ENCODE measurements around the gene GLRX2. TPM values are rescaled to one million over a fixed set of nuclear protein-coding genes. Genes with fewer than 3 reads are reported as not detected.
A peak's percentile ranks its signal among the peaks of the same experiment; 100 is the strongest.

GLRX2 gene, protein sequence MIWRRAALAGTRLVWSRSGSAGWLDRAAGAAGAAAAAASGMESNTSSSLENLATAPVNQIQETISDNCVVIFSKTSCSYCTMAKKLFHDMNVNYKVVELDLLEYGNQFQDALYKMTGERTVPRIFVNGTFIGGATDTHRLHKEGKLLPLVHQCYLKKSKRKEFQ
- 3.3 and 15.9 TPM in 2 replicates for total RNA-seq
- 27.2 and 28.6 TPM in 2 replicates for polyA plus RNA-seq
- polyA plus RNA-seq (2012) = 30.4 and 32.4 TPM in 2 replicates
- polyA minus RNA-seq (ENCODE audit: low replicate concordance) = 0.47 and 0.67 TPM in 2 replicates

DNA sequence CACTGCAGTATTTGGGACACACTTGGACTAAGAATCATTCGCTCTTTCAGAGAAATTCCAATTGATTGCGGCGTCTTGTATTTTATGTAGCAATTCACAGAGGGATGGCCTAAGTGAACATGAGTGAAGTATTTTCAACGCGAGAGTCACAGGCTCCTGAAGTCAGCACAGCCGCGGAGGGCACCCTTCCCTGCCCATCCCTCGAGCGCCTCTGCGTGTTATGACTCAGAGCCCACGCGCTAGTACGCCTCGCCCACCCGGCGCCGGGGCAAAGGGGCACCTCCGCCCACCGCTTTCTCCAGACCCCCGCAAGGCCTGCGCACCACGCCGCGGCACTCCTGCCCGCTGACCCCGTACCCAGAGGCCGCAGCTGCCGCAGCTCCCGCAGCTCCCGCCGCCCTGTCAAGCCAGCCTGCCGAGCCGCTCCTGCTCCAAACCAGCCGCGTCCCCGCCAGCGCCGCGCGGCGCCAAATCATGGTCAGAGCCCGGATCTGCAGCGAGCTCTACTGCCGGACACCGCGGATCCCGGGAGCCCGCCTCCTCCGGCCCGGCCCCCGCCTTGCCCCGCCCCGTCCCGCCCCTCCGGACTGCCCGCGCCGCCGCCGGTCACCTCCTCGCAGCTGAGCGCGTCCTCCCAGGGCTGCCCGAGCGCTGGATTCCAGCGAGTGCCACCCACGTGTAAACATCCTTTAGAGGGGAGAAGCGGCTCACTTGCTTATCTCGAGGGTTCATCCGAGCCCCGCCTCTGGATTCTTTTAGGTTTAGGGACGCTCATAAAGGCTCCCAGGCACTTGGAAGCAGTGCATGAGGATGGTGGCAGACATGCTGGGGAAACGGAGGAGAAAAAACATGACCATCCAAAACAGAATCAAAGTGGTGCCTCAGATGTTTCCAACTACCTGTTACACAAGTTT lies at the start of gene GLRX2:
GLRX2 (minus strand) TSS at position 508 of the 914 bp plus-strand sequence; CDS start at position 476, 32 bp downstream.
- peaks cover 28% of the 10 kb centered on the region for H3K79me2 ChIP-seq (ENCODE audit: control insufficient read depth, insufficient read depth, low read length)
- no peaks in the 10 kb centered on the region for H3K36me3 ChIP-seq (ENCODE audit: control insufficient read depth, insufficient read depth, low read length)
- no peaks in the 10 kb centered on the region for H3K9me3 ChIP-seq (ENCODE audit: control insufficient read depth, insufficient read depth, low read depth, low read length)
- H3K27ac ChIP-seq (ENCODE audit: insufficient read depth, low read length) = peak within 1 kb of the TSS; percentile 90
- H3K27me3 ChIP-seq (ENCODE audit: control insufficient read depth, insufficient read depth, low read length) = no peaks in the 10 kb centered on the region
- peaks cover 3% of the 10 kb centered on the region for H3K4me1 ChIP-seq (ENCODE audit: control insufficient read depth, extremely low read depth, insufficient read depth, low read length)
- peak within 1 kb of the TSS; percentile 81 for H3K9ac ChIP-seq (ENCODE audit: insufficient read depth, low read length)
- H3K4me3 ChIP-seq (replicated peaks in 1 of 4; ENCODE audit: control extremely low read depth in 1 of 4, insufficient read depth in 1 of 4, low read depth in 3 of 4, low read length in 4 of 4) = peak within 1 kb of the TSS; percentile 78 to 87 (median 84)
- peak; percentile 83 to 92 for DNase-seq (ENCODE audit: low read depth in 2 of 2)
- TF ChIP-seq EZH2 (IDR thresholded peaks at IDR 0.05; ENCODE audit: low read length, missing control alignments) = no peak
- TF ChIP-seq, protein P1, sequence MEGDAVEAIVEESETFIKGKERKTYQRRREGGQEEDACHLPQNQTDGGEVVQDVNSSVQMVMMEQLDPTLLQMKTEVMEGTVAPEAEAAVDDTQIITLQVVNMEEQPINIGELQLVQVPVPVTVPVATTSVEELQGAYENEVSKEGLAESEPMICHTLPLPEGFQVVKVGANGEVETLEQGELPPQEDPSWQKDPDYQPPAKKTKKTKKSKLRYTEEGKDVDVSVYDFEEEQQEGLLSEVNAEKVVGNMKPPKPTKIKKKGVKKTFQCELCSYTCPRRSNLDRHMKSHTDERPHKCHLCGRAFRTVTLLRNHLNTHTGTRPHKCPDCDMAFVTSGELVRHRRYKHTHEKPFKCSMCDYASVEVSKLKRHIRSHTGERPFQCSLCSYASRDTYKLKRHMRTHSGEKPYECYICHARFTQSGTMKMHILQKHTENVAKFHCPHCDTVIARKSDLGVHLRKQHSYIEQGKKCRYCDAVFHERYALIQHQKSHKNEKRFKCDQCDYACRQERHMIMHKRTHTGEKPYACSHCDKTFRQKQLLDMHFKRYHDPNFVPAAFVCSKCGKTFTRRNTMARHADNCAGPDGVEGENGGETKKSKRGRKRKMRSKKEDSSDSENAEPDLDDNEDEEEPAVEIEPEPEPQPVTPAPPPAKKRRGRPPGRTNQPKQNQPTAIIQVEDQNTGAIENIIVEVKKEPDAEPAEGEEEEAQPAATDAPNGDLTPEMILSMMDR (conservative IDR thresholded peaks at IDR 0.05 in 1 of 2, IDR thresholded peaks at IDR 0.05 in 1 of 2; ENCODE audit: low read depth in 1 of 2, low read length in 2 of 2) = no peak
- H3K4me2 ChIP-seq (ENCODE audit: extremely low read depth, insufficient read depth, low read length) = peak within 1 kb of the TSS; percentile 98
- H4K20me1 ChIP-seq (ENCODE audit: control insufficient read depth, extremely low read depth, insufficient read depth, low read length) = no peaks in the 10 kb centered on the region
- H2AFZ ChIP-seq (ENCODE audit: low read length) = peak within 1 kb of the TSS; percentile 84

DNA sequence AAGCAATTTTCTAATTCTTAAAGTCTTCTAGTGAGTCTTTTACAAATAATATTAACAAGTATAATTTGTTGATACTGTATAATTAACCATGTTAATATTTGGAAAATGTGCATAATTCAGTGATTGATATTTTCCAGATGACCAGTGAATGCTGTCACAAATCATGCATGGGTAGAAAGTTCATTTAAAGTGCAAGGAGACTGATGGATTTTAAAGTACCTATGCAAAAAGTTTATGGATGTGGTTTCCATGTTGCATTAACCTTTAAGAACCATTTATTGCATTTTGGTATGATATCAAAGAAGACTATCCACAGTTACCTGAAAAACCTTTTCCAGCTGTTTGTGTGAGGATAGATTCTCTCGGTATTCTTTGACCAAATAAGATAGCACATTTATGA lies 39.8 kb upstream of the GLRX2 start:
- Histone ChIP-seq H3K9ac (ENCODE audit: insufficient read depth, low read length) (no peak overlapping the region), H3K4me3 (replicated peaks in 1 of 4; ENCODE audit: control extremely low read depth in 1 of 4, insufficient read depth in 1 of 4, low read depth in 3 of 4, low read length in 4 of 4) (no peak overlapping the region), H3K4me2 (ENCODE audit: extremely low read depth, insufficient read depth, low read length) (no peak overlapping the region), H3K79me2 (ENCODE audit: control insufficient read depth, insufficient read depth, low read length) (peaks cover 3% of the 10 kb centered on the region), H3K9me3 (ENCODE audit: control insufficient read depth, insufficient read depth, low read depth, low read length) (no peaks in the 10 kb centered on the region), H4K20me1 (ENCODE audit: control insufficient read depth, extremely low read depth, insufficient read depth, low read length) (no peaks in the 10 kb centered on the region), H3K27ac (ENCODE audit: insufficient read depth, low read length) (no peak overlapping the region), H3K27me3 (ENCODE audit: control insufficient read depth, insufficient read depth, low read length) (no peaks in the 10 kb centered on the region), H2AFZ (ENCODE audit: low read length) (no peak overlapping the region), H3K4me1 (ENCODE audit: control insufficient read depth, extremely low read depth, insufficient read depth, low read length) (no peaks in the 10 kb centered on the region), H3K36me3 (ENCODE audit: control insufficient read depth, insufficient read depth, low read length) (peaks cover 4% of the 10 kb centered on the region)
- DNase-seq (ENCODE audit: low read depth in 2 of 2) = no peak
- no peak for TF ChIP-seq EZH2 (IDR thresholded peaks at IDR 0.05; ENCODE audit: low read length, missing control alignments)
- TF ChIP-seq, protein P1 (conservative IDR thresholded peaks at IDR 0.05 in 1 of 2, IDR thresholded peaks at IDR 0.05 in 1 of 2; ENCODE audit: low read depth in 1 of 2, low read length in 2 of 2) = no peak

DNA sequence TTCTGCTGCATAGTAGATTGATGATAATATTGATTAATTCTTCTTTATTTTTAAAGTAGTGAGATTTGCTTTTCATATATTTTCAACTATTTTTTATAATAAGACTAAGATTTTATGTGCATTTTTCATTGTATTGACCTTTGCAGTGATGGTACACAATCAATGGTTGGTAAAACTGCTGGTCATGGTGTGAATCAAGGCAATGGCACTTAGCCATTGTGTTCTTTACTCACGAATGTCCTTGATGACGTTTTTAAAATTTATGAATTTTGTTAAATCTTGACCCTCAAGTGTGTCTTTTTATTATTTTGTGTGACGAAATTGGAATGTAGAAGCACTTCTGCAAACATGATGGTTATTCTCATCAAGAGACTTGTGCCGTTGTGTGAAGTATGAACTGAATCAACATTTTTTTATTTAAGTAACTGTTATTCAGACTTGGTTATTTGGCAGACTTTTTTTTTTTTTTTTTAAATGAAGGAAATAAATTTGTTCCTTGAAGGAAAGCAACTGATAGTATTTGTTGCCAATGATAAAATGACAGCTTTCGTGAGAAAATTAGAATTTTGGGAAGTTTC lies 39.2 kb upstream of the GLRX2 start:
- Histone ChIP-seq H3K27ac (ENCODE audit: insufficient read depth, low read length) (no peak overlapping the region), H3K4me1 (ENCODE audit: control insufficient read depth, extremely low read depth, insufficient read depth, low read length) (no peaks in the 10 kb centered on the region), H3K9ac (ENCODE audit: insufficient read depth, low read length) (no peak overlapping the region), H3K27me3 (ENCODE audit: control insufficient read depth, insufficient read depth, low read length) (no peaks in the 10 kb centered on the region), H3K79me2 (ENCODE audit: control insufficient read depth, insufficient read depth, low read length) (peaks cover 6% of the 10 kb centered on the region), H3K9me3 (ENCODE audit: control insufficient read depth, insufficient read depth, low read depth, low read length) (no peaks in the 10 kb centered on the region), H4K20me1 (ENCODE audit: control insufficient read depth, extremely low read depth, insufficient read depth, low read length) (no peaks in the 10 kb centered on the region), H3K36me3 (ENCODE audit: control insufficient read depth, insufficient read depth, low read length) (peaks cover 5% of the 10 kb centered on the region), H3K4me3 (replicated peaks in 1 of 4; ENCODE audit: control extremely low read depth in 1 of 4, insufficient read depth in 1 of 4, low read depth in 3 of 4, low read length in 4 of 4) (no peak overlapping the region), H2AFZ (ENCODE audit: low read length) (no peak overlapping the region), H3K4me2 (ENCODE audit: extremely low read depth, insufficient read depth, low read length) (no peak overlapping the region)
- no peak for TF ChIP-seq EZH2 (IDR thresholded peaks at IDR 0.05; ENCODE audit: low read length, missing control alignments)
- TF ChIP-seq, protein P1 (conservative IDR thresholded peaks at IDR 0.05 in 1 of 2, IDR thresholded peaks at IDR 0.05 in 1 of 2; ENCODE audit: low read depth in 1 of 2, low read length in 2 of 2) = no peak
- DNase-seq (ENCODE audit: low read depth in 2 of 2) = no peak
